ENCODE results near the gene UROC1. TPM values are rescaled to one million over a fixed set of nuclear protein-coding genes. Genes with fewer than 3 reads are reported as not detected.

Gene UROC1
- total and polyA plus RNA-seq, 12 donors, result 0.01 TPM; not detected in 11

GRCh38 chr3:126538316-126538715 is 20.7 kb upstream of the UROC1 start:
- DNase-seq (no peak), ATAC-seq (no peak)
- intact Hi-C loops (cut with DNase I), result no loop called here
- no peaks in the 10 kb centered on the region for H3K36me3 ChIP-seq
- H3K27ac ChIP-seq, result no peak overlapping the region
- H3K4me1 ChIP-seq, result peaks cover 0 to 16% (median 0%) of the 10 kb centered on the region in 9 donors
- 64 to 65% methylated on average over 9 of the region's 9 CpGs for WGBS, 2 donors
- no peaks in the 10 kb centered on the region for H3K9me3 ChIP-seq
- TF ChIP-seq CTCF (IDR thresholded peaks at IDR 0.05), result no peak
- peaks cover 0 to 39% (median 25%) of the 10 kb centered on the region in 7 donors for H3K27me3 ChIP-seq
- no peak overlapping the region for H3K4me3 ChIP-seq

GRCh38 chr3:126537730-126538281 is 20.2 kb upstream of the UROC1 start:
- WGBS, 2 donors, result 65 to 71% methylated on average over 10 of the region's 10 CpGs
- intact Hi-C loops (cut with DNase I), result no loop called here

GRCh38 chr3:126537116-126537729 is 19.6 kb upstream of the UROC1 start:
- Histone ChIP-seq H3K36me3 (no peaks in the 10 kb centered on the region), H3K4me3 (no peak overlapping the region), H3K27me3 (peaks cover 0 to 28% (median 17%) of the 10 kb centered on the region in 7 donors), H3K9me3 (no peaks in the 10 kb centered on the region), H3K27ac (no peak overlapping the region), H3K4me1 (peaks cover 0 to 16% (median 0%) of the 10 kb centered on the region in 9 donors)
- DNase-seq (no peak), ATAC-seq (peak in 1 of 8 donors; percentile 8)
- intact Hi-C loops (cut with DNase I), result no loop called here
- TF ChIP-seq CTCF (IDR thresholded peaks at IDR 0.05), result no peak
- WGBS, 2 donors, result 71% methylated on average over 9 of the region's 9 CpGs

More at GRCh38 chr3:126537730-126538281, 20.2 kb upstream of the UROC1 start:
- peaks cover 0 to 34% (median 22%) of the 10 kb centered on the region in 7 donors for H3K27me3 ChIP-seq
- no peak for TF ChIP-seq CTCF (IDR thresholded peaks at IDR 0.05)
- H3K9me3 ChIP-seq, result no peaks in the 10 kb centered on the region
- no peak overlapping the region for H3K27ac ChIP-seq
- peak in 6 of 8 donors; percentile 38 to 87 (median 62) for ATAC-seq
- DNase-seq, result no peak
- peaks cover 0 to 16% (median 0%) of the 10 kb centered on the region in 9 donors for H3K4me1 ChIP-seq
- no peaks in the 10 kb centered on the region for H3K36me3 ChIP-seq
- H3K4me3 ChIP-seq, result no peak overlapping the region

- no peak overlapping the region for H3K4me3 ChIP-seq
- H3K9me3 ChIP-seq, result no peaks in the 10 kb centered on the region
- intact Hi-C loops (cut with DNase I), result no loop called here
- peaks cover 0 to 14% (median under 1%) of the 10 kb centered on the region in 9 donors for H3K4me1 ChIP-seq
- TF ChIP-seq CTCF (IDR thresholded peaks at IDR 0.05), result no peak
- ATAC-seq (no peak), DNase-seq (no peak)
- no peak overlapping the region for H3K27ac ChIP-seq
- peaks cover 0 to 17% (median 6%) of the 10 kb centered on the region in 7 donors for H3K27me3 ChIP-seq
- no peaks in the 10 kb centered on the region for H3K36me3 ChIP-seq
- 71 to 74% methylated on average over 3 of the region's 3 CpGs for whole genome bisulfite sequencing, 2 donors
Observed at GRCh38 chr3:126536126-126536525, 18.6 kb upstream of the UROC1 start.
